MM.1S (cell line): ENCODE data around the gene TRIOBP.
A peak's percentile ranks its signal among the peaks of the same experiment; 100 is the strongest.

Source experiments
- DNase-seq: peaks from one replicate; pipeline ENCODE4 v3.0.0-alpha.2; 2015
- H2AFZ ChIP-seq: fragments of 300-600 bp; sonication (generic); 2 replicates; pipeline ENCODE4 v1.6.0; 2016; ENCODE audit warnings: antibody characterized with exemption, low read length
- H3F3A ChIP-seq: fragments of 300-600 bp; sonication (generic); 2 replicates; pipeline ENCODE4 v1.6.1; 2016; ENCODE audit warnings: mild to moderate bottlenecking, antibody characterized with exemption, low read length, moderate library complexity, mixed read lengths; ENCODE audit not compliant: insufficient read depth
- H3K27ac ChIP-seq: fragments of 300-600 bp; sonication (generic); 2 replicates; pipeline ENCODE4 v1.5.1; 2016; ENCODE audit warnings: mild to moderate bottlenecking, low read length
- H3K27me3 ChIP-seq: fragments of 300-600 bp; sonication (generic); replicated peaks from 2 replicates; pipeline ENCODE4 v1.6.0; 2016; ENCODE audit warnings: low read length; ENCODE audit not compliant: insufficient read depth
- H3K36me3 ChIP-seq: fragments of 300-600 bp; sonication (generic); replicated peaks from 2 replicates; pipeline ENCODE4 v1.6.1; 2016; ENCODE audit warnings: mild to moderate bottlenecking, low read length, mixed read lengths; ENCODE audit not compliant: insufficient read depth
- H3K4me1 ChIP-seq: fragments of 300-600 bp; sonication (generic); 2 replicates; pipeline ENCODE4 v1.6.1; 2016; ENCODE audit warnings: low read length, mixed read lengths
- H3K4me2 ChIP-seq: fragments of 300-600 bp; sonication (generic); 2 replicates; pipeline ENCODE4 v1.6.0; 2016; ENCODE audit warnings: low read depth, low read length
- H3K4me3 ChIP-seq: fragments of 300-600 bp; sonication (generic); 2 replicates; pipeline ENCODE4 v1.5.1; 2016; ENCODE audit warnings: low read length, mixed read lengths
- H3K79me2 ChIP-seq: fragments of 300-600 bp; sonication (generic); 2 replicates; pipeline ENCODE4 v1.6.1; 2016; ENCODE audit warnings: mixed run types, low read length, mixed read lengths
- H3K9ac ChIP-seq: fragments of 300-600 bp; sonication (generic); 2 replicates; pipeline ENCODE4 v1.6.1; 2016; ENCODE audit warnings: low read length, mixed read lengths
- H3K9me2 ChIP-seq: fragments of 300-600 bp; sonication (generic); replicated peaks from 2 replicates; pipeline ENCODE4 v1.6.1; 2016; ENCODE audit warnings: mild to moderate bottlenecking, low read length, mixed read lengths; ENCODE audit not compliant: insufficient read depth
- H3K9me3 ChIP-seq: fragments of 300-600 bp; sonication (generic); replicated peaks from 2 replicates; pipeline ENCODE4 v1.6.1; 2016; ENCODE audit warnings: mild to moderate bottlenecking, low read length, mixed read lengths; ENCODE audit not compliant: insufficient read depth
- H4K20me1 ChIP-seq: fragments of 300-600 bp; sonication (generic); 2 replicates; pipeline ENCODE4 v1.6.1; 2016; ENCODE audit warnings: mild to moderate bottlenecking, low read length, moderate library complexity, mixed read lengths; ENCODE audit not compliant: insufficient read depth
- CTCF ChIP-seq: fragments of 300-600 bp; sonication (generic); IDR thresholded peaks from 2 replicates; pipeline ENCODE4 v1.5.1; 2016; ENCODE audit warnings: antibody characterized with exemption, low read length, mixed read lengths
- EZH2 ChIP-seq: fragments of 300-600 bp; sonication (generic); optimal IDR thresholded peaks from 2 replicates; pipeline ENCODE3; 2017; ENCODE audit warnings: low read depth, mild to moderate bottlenecking, antibody characterized with exemption, low read length, mixed read lengths
- EZH2phosphoT487 ChIP-seq: fragments of 300-600 bp; sonication (generic); IDR thresholded peaks from 2 replicates; pipeline ENCODE4 v1.6.1; 2018; ENCODE audit warnings: antibody characterized with exemption, low read length

TRIOBP gene

GRCh38 chr22:37765953-37766576 is 69.2 kb downstream of the TRIOBP start:
- Histone ChIP-seq H3K4me3 (no peak overlapping the region), H2AFZ (no peak overlapping the region), H3K27ac (no peak overlapping the region), H3K4me1 (no peaks in the 10 kb centered on the region), H3K9me3 (no peaks in the 10 kb centered on the region), H3K4me2 (no peak overlapping the region), H3K27me3 (no peaks in the 10 kb centered on the region), H4K20me1 (no peaks in the 10 kb centered on the region), H3K36me3 (no peaks in the 10 kb centered on the region), H3K9me2 (no peaks in the 10 kb centered on the region), H3K9ac (no peak overlapping the region), H3F3A (no peaks in the 10 kb centered on the region), H3K79me2 (no peaks in the 10 kb centered on the region)
- TF ChIP-seq EZH2 (no peak), EZH2phosphoT487 (no peak), CTCF (no peak)
- no peak for DNase-seq

- Histone ChIP-seq H3K4me3 (no peak overlapping the region), H3K79me2 (no peaks in the 10 kb centered on the region), H3K36me3 (no peaks in the 10 kb centered on the region), H3K4me2 (no peak overlapping the region), H2AFZ (no peak overlapping the region), H3K9me2 (no peaks in the 10 kb centered on the region), H3F3A (no peaks in the 10 kb centered on the region), H3K4me1 (no peaks in the 10 kb centered on the region), H4K20me1 (no peaks in the 10 kb centered on the region), H3K9me3 (no peaks in the 10 kb centered on the region), H3K9ac (no peak overlapping the region), H3K27ac (no peak overlapping the region), H3K27me3 (no peaks in the 10 kb centered on the region)
- DNase-seq = no peak
- peak; percentile 25 for TF ChIP-seq CTCF
- TF ChIP-seq EZH2phosphoT487 = no peak
- no peak for TF ChIP-seq EZH2
Measured at GRCh38 chr22:37768273-37768672, 71.4 kb downstream of the TRIOBP start.

GRCh38 chr22:37769056-37769455 is 72.2 kb downstream of the TRIOBP start:
- H3K36me3 ChIP-seq = no peaks in the 10 kb centered on the region
- H4K20me1 ChIP-seq = no peaks in the 10 kb centered on the region
- no peak for DNase-seq

More at GRCh38 chr22:37769056-37769455, 72.2 kb downstream of the TRIOBP start:
- no peak overlapping the region for H3K4me2 ChIP-seq
- H3F3A ChIP-seq = no peaks in the 10 kb centered on the region
- H3K27me3 ChIP-seq = no peaks in the 10 kb centered on the region
- no peak overlapping the region for H3K4me3 ChIP-seq
- no peaks in the 10 kb centered on the region for H3K9me2 ChIP-seq
- no peak for TF ChIP-seq EZH2phosphoT487
- TF ChIP-seq EZH2 = no peak
- no peak for TF ChIP-seq CTCF
- H3K9me3 ChIP-seq = no peaks in the 10 kb centered on the region
- H2AFZ ChIP-seq = no peak overlapping the region
- H3K9ac ChIP-seq = no peak overlapping the region
- H3K4me1 ChIP-seq = no peaks in the 10 kb centered on the region
- H3K27ac ChIP-seq = no peak overlapping the region
- H3K79me2 ChIP-seq = no peaks in the 10 kb centered on the region
